Measurements from ENCODE around the gene LHPP.

The LHPP gene

DNA sequence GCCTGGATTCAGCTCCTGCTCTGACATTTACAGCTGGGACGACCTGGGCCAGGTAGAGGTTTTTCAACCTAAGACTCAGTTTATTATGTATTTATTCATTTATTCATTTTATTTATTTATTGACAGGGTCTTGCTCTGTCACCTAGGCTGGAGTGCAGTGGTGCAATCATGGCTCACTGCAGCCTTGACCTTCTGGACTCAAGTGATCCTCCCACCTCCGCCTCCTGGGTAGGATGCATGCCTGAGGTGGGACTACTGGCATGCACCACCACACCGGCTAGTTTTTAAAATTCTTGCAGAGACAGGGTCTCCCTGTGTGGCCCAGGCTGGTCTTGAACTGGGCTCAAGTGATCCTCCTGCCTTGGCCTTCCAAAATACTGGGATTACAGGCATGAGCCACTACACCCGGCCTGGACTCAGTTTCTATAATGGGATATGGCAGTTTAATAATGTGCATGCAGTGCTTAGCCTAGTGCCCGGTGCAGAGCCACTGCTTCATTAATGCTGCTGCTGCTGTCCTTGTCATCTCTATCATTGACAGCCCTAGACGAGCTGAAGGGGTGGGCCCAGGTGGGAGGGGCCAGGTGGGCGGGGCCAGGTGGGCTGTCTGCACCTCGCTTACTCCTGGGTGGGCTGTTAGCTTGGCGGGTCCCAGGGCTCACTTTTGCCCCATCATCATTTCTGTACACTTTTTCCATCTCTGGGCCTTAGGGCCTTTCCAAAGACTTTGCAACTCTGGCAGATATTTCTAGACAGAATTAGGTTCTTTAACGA lies 92.6 kb downstream of the LHPP start:
- no peaks in the 10 kb centered on the region; the same call in 1 of the 2 replicates for H3K27me3 ChIP-seq (replicated peaks; ENCODE audit: control insufficient read depth, insufficient read depth, low read length)
- no peak for DNase-seq (ENCODE audit: extremely low read depth, insufficient read length)
- TF ChIP-seq, protein P1, sequence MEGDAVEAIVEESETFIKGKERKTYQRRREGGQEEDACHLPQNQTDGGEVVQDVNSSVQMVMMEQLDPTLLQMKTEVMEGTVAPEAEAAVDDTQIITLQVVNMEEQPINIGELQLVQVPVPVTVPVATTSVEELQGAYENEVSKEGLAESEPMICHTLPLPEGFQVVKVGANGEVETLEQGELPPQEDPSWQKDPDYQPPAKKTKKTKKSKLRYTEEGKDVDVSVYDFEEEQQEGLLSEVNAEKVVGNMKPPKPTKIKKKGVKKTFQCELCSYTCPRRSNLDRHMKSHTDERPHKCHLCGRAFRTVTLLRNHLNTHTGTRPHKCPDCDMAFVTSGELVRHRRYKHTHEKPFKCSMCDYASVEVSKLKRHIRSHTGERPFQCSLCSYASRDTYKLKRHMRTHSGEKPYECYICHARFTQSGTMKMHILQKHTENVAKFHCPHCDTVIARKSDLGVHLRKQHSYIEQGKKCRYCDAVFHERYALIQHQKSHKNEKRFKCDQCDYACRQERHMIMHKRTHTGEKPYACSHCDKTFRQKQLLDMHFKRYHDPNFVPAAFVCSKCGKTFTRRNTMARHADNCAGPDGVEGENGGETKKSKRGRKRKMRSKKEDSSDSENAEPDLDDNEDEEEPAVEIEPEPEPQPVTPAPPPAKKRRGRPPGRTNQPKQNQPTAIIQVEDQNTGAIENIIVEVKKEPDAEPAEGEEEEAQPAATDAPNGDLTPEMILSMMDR (IDR thresholded peaks at IDR 0.05; ENCODE audit: insufficient read depth, low read length, poor library complexity, severe bottlenecking): no peak
- no peaks in the 10 kb centered on the region for H3K36me3 ChIP-seq (ENCODE audit: control insufficient read depth, insufficient read depth, low read length)
- no peak overlapping the region for H3K4me3 ChIP-seq (replicated peaks; ENCODE audit: low read depth, low read length)

DNA sequence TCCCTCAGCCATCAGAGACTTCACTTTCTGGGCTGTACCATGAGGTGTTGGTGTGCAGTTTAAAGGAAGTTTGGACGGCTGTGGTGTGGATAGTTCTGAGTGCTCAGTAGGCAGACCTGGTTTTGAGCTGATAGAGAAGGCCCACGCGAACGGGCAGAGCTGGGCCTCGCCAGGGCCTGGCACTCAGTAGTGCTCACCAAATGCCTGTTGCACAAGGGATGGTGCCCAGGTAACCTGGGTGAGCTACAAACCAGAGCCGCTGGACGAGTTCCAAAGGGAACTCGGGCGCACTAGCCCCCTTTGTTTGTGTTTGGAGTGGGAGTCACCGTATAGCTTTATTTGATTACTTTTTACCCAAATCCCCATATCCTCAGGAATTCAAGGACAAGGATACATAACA lies 95.5 kb downstream of the LHPP start:
- Histone ChIP-seq H3K4me3 (replicated peaks; ENCODE audit: low read depth, low read length) (no peak overlapping the region), H3K27me3 (replicated peaks; ENCODE audit: control insufficient read depth, insufficient read depth, low read length) (no peaks in the 10 kb centered on the region; the same call in 1 of the 2 replicates), H3K36me3 (ENCODE audit: control insufficient read depth, insufficient read depth, low read length) (no peaks in the 10 kb centered on the region)
- no peak for DNase-seq (ENCODE audit: extremely low read depth, insufficient read length)
- TF ChIP-seq, protein P1 (IDR thresholded peaks at IDR 0.05; ENCODE audit: insufficient read depth, low read length, poor library complexity, severe bottlenecking): no peak

DNA sequence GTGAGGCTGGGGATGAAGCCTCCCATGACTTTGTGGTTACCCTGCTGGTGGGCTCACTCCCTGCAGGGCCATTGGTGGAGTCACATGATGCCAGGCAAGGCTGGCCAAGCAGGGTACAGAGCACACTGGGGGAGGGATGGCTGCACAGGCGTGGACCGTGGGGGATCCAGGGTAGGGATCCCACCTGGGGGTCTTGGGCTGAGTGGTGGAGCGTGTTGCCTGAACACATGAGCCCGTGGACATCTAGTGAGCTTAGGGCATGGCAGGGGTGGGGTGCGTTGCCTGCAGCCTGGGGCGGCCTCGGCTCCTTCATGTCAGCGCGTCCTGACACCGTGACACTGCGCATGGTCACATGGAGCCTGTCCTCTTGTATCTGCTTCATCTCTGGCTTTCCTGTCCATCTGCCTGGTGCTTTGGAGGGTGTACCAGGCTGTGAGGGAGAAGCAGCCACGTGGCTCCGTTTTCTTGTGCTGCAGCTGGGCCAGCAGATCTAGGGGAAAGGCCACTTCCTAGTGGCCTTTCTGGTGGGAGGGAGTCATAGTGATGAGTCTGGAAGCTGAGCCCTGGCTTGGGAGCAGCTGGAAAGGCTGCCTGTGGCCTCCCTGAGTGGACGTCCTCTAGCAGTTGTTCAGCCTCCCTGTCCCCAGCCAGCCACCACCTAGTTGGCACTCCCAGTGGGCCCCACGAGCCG lies 96.2 kb downstream of the LHPP start:
- Histone ChIP-seq H3K36me3 (ENCODE audit: control insufficient read depth, insufficient read depth, low read length) (no peaks in the 10 kb centered on the region), H3K4me3 (replicated peaks; ENCODE audit: low read depth, low read length) (no peak overlapping the region), H3K27me3 (replicated peaks; ENCODE audit: control insufficient read depth, insufficient read depth, low read length) (no peaks in the 10 kb centered on the region; the same call in 1 of the 2 replicates)
- no peak for DNase-seq (ENCODE audit: extremely low read depth, insufficient read length)
- TF ChIP-seq, protein P1 (IDR thresholded peaks at IDR 0.05; ENCODE audit: insufficient read depth, low read length, poor library complexity, severe bottlenecking): no peak

DNA sequence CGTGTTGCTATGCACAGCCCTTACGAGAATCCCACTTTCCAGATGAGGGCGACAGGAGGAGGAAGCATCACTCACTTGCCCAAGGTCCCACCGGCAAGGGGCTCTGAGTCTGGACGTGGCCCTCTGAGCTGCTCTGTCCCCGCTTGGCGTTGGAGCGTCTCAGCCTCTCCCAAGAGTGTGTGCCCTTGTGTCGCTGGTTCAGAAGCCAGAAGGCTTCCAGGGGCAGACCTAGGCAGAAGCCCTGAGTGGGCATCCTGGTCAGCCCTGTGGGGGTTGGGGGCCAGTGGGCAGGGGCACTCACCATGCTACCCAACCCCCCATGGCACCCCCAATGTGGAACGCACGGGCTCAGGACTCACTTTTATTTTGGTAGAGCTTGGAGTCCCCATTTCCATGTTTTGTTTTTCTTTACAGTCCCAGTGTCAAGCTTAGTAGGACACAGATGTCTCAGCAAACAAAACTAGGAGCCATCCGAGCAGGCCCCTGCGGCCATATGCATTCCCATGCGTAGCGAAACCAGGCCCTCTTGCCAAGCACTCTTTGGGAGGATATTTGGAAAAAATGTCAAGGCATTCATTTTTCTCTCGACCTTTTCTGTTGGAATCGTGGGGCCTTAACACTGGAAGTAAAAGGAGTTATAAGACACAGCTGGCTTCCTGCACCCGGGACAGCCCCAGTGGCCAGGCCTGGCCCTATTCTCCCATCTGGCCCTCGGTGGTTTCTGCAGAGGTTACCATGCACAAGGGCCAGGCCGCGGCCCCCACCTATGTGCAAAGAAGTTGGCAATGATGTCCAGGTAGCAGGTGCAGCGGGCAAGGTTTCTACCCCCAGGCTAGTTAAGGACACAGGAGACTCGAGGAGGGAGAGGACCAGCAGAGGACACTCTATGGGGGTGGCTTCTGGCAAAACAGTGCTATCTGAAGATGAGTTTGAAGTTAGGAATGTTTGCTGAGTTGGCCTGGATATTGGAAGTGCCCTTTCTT lies 97.0 kb downstream of the LHPP start:
- Histone ChIP-seq H3K4me3 (replicated peaks; ENCODE audit: low read depth, low read length) (no peak overlapping the region), H3K27me3 (replicated peaks; ENCODE audit: control insufficient read depth, insufficient read depth, low read length) (no peaks in the 10 kb centered on the region; the same call in 1 of the 2 replicates), H3K36me3 (ENCODE audit: control insufficient read depth, insufficient read depth, low read length) (no peaks in the 10 kb centered on the region)
- TF ChIP-seq, protein P1 (IDR thresholded peaks at IDR 0.05; ENCODE audit: insufficient read depth, low read length, poor library complexity, severe bottlenecking): no peak
- DNase-seq (ENCODE audit: extremely low read depth, insufficient read length): no peak

DNA sequence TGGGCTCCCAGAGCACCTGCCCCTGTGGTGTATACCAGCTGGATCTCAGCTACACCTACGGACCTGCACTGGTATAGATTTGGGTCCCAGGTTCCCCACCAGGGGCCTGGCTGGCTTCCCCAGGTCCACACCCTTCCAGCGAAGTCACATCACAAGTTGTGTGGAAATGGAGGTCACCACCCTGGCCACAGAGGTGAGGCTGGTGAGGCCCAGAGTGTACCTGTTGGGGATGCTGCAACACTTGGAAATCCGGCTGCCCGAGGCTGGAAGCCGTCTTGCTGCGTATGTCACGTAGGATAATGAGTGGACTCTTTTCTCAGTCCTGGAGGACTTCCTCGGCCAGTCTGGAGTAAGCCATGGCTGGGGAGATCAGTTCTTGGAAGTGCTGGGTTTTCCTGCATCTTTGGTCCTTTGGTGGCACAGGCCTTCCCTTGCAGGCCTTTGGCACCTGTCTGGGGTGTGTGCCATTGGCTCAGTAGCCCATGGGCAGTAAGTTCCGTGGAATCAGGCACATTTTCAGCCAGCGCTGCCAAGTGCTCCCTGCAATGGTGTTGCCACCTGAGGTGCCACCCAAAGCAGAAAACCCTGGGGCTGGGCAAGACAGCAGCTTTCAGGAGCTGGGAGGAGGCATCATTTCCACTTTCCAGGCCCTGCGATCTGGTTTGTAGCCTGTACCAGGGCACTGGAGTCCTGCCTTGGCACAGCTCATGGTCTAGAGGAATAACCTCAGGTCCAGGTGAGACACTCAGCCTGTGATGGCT lies 97.9 kb downstream of the LHPP start:
- no peak for DNase-seq (ENCODE audit: extremely low read depth, insufficient read length)

More for the DNA sequence above, 97.9 kb downstream of the LHPP start:
- Histone ChIP-seq H3K36me3 (ENCODE audit: control insufficient read depth, insufficient read depth, low read length) (no peaks in the 10 kb centered on the region), H3K27me3 (replicated peaks; ENCODE audit: control insufficient read depth, insufficient read depth, low read length) (no peaks in the 10 kb centered on the region; the same call in 1 of the 2 replicates), H3K4me3 (replicated peaks; ENCODE audit: low read depth, low read length) (no peak overlapping the region)
- TF ChIP-seq, protein P1 (IDR thresholded peaks at IDR 0.05; ENCODE audit: insufficient read depth, low read length, poor library complexity, severe bottlenecking): no peak
